A549 (cell line): Measurements from ENCODE around the gene SCN5A.

Source experiments
- CBX8 ChIP-seq: fragments of 200-600 bp; sonication (generic); IDR thresholded peaks from 2 replicates; pipeline ENCODE4 v1.6.1; 2016
- CTCF ChIP-seq: fragments of >200 bp; sonication (Bioruptor Twin); formaldehyde crosslinking; IDR thresholded peaks from 3 replicates; pipeline ENCODE4 v1.5.1; 2016
- EHF ChIP-seq: fragments of 250-450 bp; sonication (Bioruptor Pico); IDR thresholded peaks from 2 replicates; pipeline ENCODE4 v1.5.0; 2020; ENCODE audit warnings: mild to moderate bottlenecking
- EP300 ChIP-seq, 2 experiments: fragments of >200 bp; sonication (Bioruptor Twin); formaldehyde crosslinking; IDR thresholded peaks; 2 replicates in 1 of 2; 3 replicates in 1 of 2; pipeline ENCODE4 v1.6.1; 2016 to 2017
- FOSL2 ChIP-seq, 2 experiments: fragments of 450-650 bp in 1 of 2; fragments of >200 bp in 1 of 2; sonication (Bioruptor Twin) in 1 of 2; formaldehyde crosslinking; IDR thresholded peaks; 2 replicates each; pipeline versions ENCODE4 v1.5.0 to v1.6.1; 2016 to 2020; ENCODE audit warnings: mild to moderate bottlenecking in 1 of 2, moderate library complexity in 1 of 2
- JUN ChIP-seq, 2 experiments: fragments of >200 bp; sonication (Bioruptor Twin); formaldehyde crosslinking; IDR thresholded peaks; 2 replicates in 1 of 2; 3 replicates in 1 of 2; pipeline ENCODE4 v1.6.1; 2016 to 2017
- KDM1A ChIP-seq: fragments of 200-600 bp; sonication (generic); IDR thresholded peaks from 2 replicates; pipeline ENCODE4 v1.6.1; 2016; ENCODE audit warnings: low read depth, mild to moderate bottlenecking
- MYC ChIP-seq: IDR thresholded peaks from 2 replicates; pipeline ENCODE4 v1.6.1; 2012; ENCODE audit warnings: mild to moderate bottlenecking, inconsistent platforms, low read length, improper control_type of control experiment, borderline replicate concordance
- POLR2A ChIP-seq: IDR thresholded peaks from 2 replicates; pipeline ENCODE4 v1.6.1; 2012; ENCODE audit warnings: mild to moderate bottlenecking, low read length
- POLR2AphosphoS2 ChIP-seq: conservative IDR thresholded peaks from 2 replicates; pipeline ENCODE4 v1.6.1; 2012; ENCODE audit warnings: low read length, improper control_type of control experiment, inconsistent platforms
- RCOR1 ChIP-seq: fragments of 150-350 bp; IDR thresholded peaks from 2 replicates; pipeline ENCODE4 v1.6.1; 2014; ENCODE audit warnings: antibody characterized with exemption, low read length, low read depth
- REST ChIP-seq: fragments of 200-600 bp; sonication (generic); IDR thresholded peaks from 2 replicates; pipeline ENCODE4 v1.6.1; 2016; ENCODE audit warnings: antibody characterized with exemption, mild to moderate bottlenecking, moderate library complexity
- RFX5 ChIP-seq: fragments of 450-650 bp; IDR thresholded peaks from 2 replicates; pipeline ENCODE4 v1.7.1; 2014; ENCODE audit warnings: antibody characterized with exemption, mild to moderate bottlenecking, moderate library complexity

GRCh38 chr3:38515367-38515766 lies 134.1 kb downstream of the SCN5A start:
- TF ChIP-seq JUN (IDR thresholded peaks at IDR 0.05) (no peak), RFX5 (no peak), POLR2A (no peak), EP300 (IDR thresholded peaks at IDR 0.05) (no peak), CTCF (no peak), REST (no peak), POLR2AphosphoS2 (no peak), FOSL2 (IDR thresholded peaks at IDR 0.05) (no peak), FOSL2 (CRISPR knock-in tag; IDR thresholded peaks at IDR 0.05) (no peak), CBX8 (no peak), RCOR1 (no peak), EHF (CRISPR knock-in tag) (no peak), KDM1A (no peak), MYC (no peak)
